Activated CD8-positive, alpha-beta memory T cell treated with anti-CD3 and anti-CD28 coated beads for 4 hours (primary cell): ENCODE results near the gene ACTR10.

Source experiments
- DNase-seq, 2 donors: peaks; one replicate each; pipeline ENCODE4 v3.0.0-alpha.2; 2020; ENCODE audit warnings: low read depth in 2 of 2

ACTR10 gene

GRCh38 chr14:58281969-58282368 lies 82.0 kb downstream of the ACTR10 start:
- DNase-seq = no peak

DNA sequence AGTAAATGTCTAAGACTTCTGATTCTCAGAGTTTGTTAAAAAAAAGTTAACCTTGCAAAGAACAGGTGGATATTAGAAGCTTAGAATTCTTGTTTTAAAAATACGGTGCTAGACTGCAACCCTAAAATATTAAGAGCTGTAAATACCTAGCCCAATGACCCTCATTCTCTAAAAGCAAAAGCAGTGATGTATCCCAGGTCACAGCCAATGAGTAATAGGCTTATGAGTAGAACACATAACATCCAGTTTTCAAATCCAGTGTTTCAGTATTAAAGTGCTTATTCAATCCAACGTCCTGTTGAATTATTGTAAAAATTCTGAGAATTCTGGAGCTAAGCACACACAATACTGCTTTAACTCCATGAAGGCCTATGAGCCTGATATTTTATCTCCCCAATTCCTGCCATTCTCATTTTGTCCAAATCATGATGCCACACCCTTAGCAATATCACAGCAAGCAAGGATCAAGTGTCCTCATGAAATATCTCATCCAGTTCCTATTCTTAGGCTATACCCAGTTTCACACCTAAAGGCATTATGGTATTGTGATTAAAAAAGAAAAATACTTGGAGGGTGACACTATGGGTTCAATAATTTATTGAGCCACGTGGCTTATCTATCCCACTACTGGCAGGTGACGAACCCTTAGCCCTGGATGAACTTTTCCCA lies 83.1 kb downstream of the ACTR10 start:
- DNase-seq = no peak

DNA sequence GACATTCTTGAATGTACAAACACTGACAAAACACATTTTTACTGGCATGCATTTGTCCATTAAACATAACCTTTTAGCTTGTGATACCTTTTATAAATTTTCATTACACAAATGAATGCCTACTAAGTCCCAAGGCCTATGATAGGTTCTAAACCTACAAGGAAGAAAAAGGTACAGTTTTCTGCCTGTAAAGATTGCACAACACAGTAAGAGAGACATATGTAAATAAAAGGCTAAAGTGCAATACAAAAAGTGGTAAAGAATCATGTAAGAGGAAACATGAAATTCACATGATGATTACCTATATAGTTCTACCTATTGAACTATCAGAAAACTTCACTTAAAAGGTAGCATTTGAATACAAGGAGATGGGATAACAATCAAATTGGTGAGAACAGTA lies 83.8 kb downstream of the ACTR10 start:
- DNase-seq = no peak

GRCh38 chr14:58285132-58285531 lies 85.2 kb downstream of the ACTR10 start:
- DNase-seq = no peak
